ENCODE results near the gene METTL6.
"Not testable (repeated sequence)": the region's sequence is repeated elsewhere in the genome, so short reads cannot be mapped to it uniquely, and the experiment has no call there.

The METTL6 gene

DNA sequence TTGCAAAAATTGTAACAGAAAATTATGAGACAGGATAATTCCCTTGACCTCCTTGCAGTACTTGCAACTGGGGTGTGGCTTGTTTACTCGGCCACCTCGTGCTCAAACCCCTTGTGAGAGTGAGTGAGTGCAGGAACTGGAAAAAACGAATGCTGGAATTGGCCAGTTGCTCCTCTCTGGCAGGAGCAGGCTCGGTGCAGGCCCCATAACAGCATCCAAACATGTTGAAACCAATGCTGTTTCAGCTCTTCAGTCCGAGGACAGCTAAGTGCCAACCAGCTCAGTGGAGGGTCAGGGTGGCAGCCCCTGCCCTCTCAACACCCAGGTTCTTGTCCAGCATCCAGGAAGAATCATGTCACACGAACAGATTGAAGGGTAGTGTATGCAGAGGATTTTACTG is 36.9 kb downstream of the METTL6 start:
- Histone ChIP-seq H3K27me3 (ENCODE audit: insufficient read depth, poor library complexity, severe bottlenecking) (no peaks in the 10 kb centered on the region), H3K27ac (replicated peaks) (no peak overlapping the region), H3K4me3 (replicated peaks; ENCODE audit: insufficient read depth, low read length) (no peak overlapping the region)
- TF ChIP-seq SPI1 (IDR thresholded peaks at IDR 0.05; ENCODE audit: borderline replicate concordance, low read depth) (no peak), GABPA (IDR thresholded peaks at IDR 0.05; ENCODE audit: low read depth) (no peak), POLR2AphosphoS5 (IDR thresholded peaks at IDR 0.05; ENCODE audit: low read depth) (no peak), REST (IDR thresholded peaks at IDR 0.05; ENCODE audit: insufficient replicate concordance, low read depth) (no peak)
- TF ChIP-seq, protein P1, sequence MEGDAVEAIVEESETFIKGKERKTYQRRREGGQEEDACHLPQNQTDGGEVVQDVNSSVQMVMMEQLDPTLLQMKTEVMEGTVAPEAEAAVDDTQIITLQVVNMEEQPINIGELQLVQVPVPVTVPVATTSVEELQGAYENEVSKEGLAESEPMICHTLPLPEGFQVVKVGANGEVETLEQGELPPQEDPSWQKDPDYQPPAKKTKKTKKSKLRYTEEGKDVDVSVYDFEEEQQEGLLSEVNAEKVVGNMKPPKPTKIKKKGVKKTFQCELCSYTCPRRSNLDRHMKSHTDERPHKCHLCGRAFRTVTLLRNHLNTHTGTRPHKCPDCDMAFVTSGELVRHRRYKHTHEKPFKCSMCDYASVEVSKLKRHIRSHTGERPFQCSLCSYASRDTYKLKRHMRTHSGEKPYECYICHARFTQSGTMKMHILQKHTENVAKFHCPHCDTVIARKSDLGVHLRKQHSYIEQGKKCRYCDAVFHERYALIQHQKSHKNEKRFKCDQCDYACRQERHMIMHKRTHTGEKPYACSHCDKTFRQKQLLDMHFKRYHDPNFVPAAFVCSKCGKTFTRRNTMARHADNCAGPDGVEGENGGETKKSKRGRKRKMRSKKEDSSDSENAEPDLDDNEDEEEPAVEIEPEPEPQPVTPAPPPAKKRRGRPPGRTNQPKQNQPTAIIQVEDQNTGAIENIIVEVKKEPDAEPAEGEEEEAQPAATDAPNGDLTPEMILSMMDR (IDR thresholded peaks at IDR 0.05; ENCODE audit: insufficient read depth, low read length) = no peak
- no peak for DNase-seq (ENCODE audit: low read depth in 1 of 2, low spot score in 1 of 2)

DNA sequence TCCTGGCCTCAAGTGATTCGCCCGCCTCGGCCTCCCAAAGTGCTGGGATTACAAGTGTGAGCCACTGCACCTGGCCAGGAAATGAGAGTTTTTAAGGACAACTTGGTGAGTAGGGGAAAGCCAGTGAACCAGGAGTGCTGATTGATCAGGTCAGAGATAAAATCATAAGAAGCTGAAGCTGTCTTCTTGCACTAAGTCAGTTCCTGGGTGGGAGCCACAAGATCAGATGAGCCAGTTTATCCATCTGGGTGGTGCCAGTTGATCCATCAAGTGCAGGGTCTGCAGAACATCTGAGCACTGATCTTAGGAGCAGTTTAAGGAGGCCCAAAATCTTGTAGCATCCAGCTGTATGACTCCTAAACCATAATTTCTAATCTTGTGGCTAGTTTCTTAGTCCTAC is 39.0 kb downstream of the METTL6 start:
- H3K27me3 ChIP-seq (ENCODE audit: insufficient read depth, poor library complexity, severe bottlenecking); H3K4me3 ChIP-seq (replicated peaks; ENCODE audit: insufficient read depth, low read length); H3K27ac ChIP-seq (replicated peaks); DNase-seq (ENCODE audit: low read depth in 1 of 2, low spot score in 1 of 2): not testable (repeated sequence)

- Histone ChIP-seq H3K4me3 (replicated peaks; ENCODE audit: insufficient read depth, low read length) (no peak overlapping the region), H3K27me3 (ENCODE audit: insufficient read depth, poor library complexity, severe bottlenecking) (no peaks in the 10 kb centered on the region), H3K27ac (replicated peaks) (no peak overlapping the region)
- no peak for DNase-seq (ENCODE audit: low read depth in 1 of 2, low spot score in 1 of 2)
- TF ChIP-seq GABPA (IDR thresholded peaks at IDR 0.05; ENCODE audit: low read depth) = no peak
These were observed 39.6 kb downstream of the METTL6 start for GRCh38 chr3:15387735-15388134.

GRCh38 chr3:15387171-15387581 is 40.2 kb downstream of the METTL6 start:
- TF ChIP-seq POLR2AphosphoS5 (IDR thresholded peaks at IDR 0.05; ENCODE audit: low read depth) (no peak), SPI1 (IDR thresholded peaks at IDR 0.05; ENCODE audit: borderline replicate concordance, low read depth) (no peak), REST (IDR thresholded peaks at IDR 0.05; ENCODE audit: insufficient replicate concordance, low read depth) (no peak), GABPA (IDR thresholded peaks at IDR 0.05; ENCODE audit: low read depth) (no peak)
- TF ChIP-seq, protein P1 (IDR thresholded peaks at IDR 0.05; ENCODE audit: insufficient read depth, low read length) = no peak
- no peaks in the 10 kb centered on the region for H3K27me3 ChIP-seq (ENCODE audit: insufficient read depth, poor library complexity, severe bottlenecking)
- no peak overlapping the region for H3K4me3 ChIP-seq (replicated peaks; ENCODE audit: insufficient read depth, low read length)
- no peak overlapping the region for H3K27ac ChIP-seq (replicated peaks)
- DNase-seq (ENCODE audit: low read depth in 1 of 2, low spot score in 1 of 2) = no peak

DNA sequence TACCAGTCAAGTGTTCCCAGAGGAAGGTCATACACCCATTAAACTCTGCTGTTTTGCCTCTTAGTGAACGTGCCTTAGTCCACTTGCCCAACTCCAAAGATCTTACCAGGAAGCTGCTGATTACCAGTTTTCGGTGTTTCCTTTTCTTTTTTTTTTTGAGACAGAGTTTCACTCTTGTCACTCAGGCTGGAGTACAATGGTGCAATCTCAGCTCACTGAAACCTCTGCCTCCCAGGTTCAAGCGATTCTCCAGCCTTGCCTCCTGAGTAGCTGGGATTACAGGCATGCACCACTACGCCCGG is 40.7 kb downstream of the METTL6 start:
- not testable (repeated sequence) for H3K27me3 ChIP-seq (ENCODE audit: insufficient read depth, poor library complexity, severe bottlenecking); H3K27ac ChIP-seq (replicated peaks)

More for the DNA sequence above, 40.7 kb downstream of the METTL6 start:
- not testable (repeated sequence) for DNase-seq (ENCODE audit: low read depth in 1 of 2, low spot score in 1 of 2); H3K4me3 ChIP-seq (replicated peaks; ENCODE audit: insufficient read depth, low read length)

Data from HL-60 (cell line).